GM06990 (cell line): Measurements from ENCODE around the gene KCNB1.

ENCODE experiments used
- DNase-seq: peaks from one replicate; pipeline ENCODE4 v3.0.0-alpha.2; 2011; ENCODE audit not compliant: insufficient read length; ENCODE audit errors: extremely low read depth
- H3K27me3 ChIP-seq: replicated peaks from 2 replicates; pipeline ENCODE4 v1.6.0; 2011; ENCODE audit warnings: low read length; ENCODE audit not compliant: control insufficient read depth, insufficient read depth
- H3K36me3 ChIP-seq: 2 replicates; pipeline ENCODE4 v1.5.1; 2011; ENCODE audit warnings: low read length; ENCODE audit not compliant: control insufficient read depth, insufficient read depth
- H3K4me3 ChIP-seq: replicated peaks from 2 replicates; pipeline ENCODE4 v1.5.1; 2011; ENCODE audit warnings: low read depth, mild to moderate bottlenecking, control low read depth, low read length
- CTCF ChIP-seq: IDR thresholded peaks from 2 replicates; pipeline ENCODE4 v1.5.1; 2011; ENCODE audit warnings: low read length, control low read depth, mild to moderate bottlenecking, inconsistent platforms; ENCODE audit not compliant: insufficient read depth, poor library complexity, severe bottlenecking

Gene KCNB1

GRCh38 chr20:49372095-49372734, 110.3 kb downstream of the KCNB1 start:
- H3K4me3 ChIP-seq: no peak overlapping the region
- DNase-seq: no peak
- peaks cover 3% of the 10 kb centered on the region for H3K27me3 ChIP-seq
- no peak for TF ChIP-seq CTCF
- H3K36me3 ChIP-seq: no peaks in the 10 kb centered on the region

- Histone ChIP-seq H3K36me3 (no peaks in the 10 kb centered on the region), H3K27me3 (peaks cover 3% of the 10 kb centered on the region; the same call in 1 of the 2 replicates), H3K4me3 (no peak overlapping the region)
- TF ChIP-seq CTCF: no peak
- DNase-seq: no peak
These were observed 113.9 kb downstream of the KCNB1 start for GRCh38 chr20:49368596-49368995.

GRCh38 chr20:49367113-49367512, 115.4 kb downstream of the KCNB1 start:
- TF ChIP-seq CTCF: no peak
- DNase-seq: no peak
- no peaks in the 10 kb centered on the region for H3K36me3 ChIP-seq
- H3K27me3 ChIP-seq: 0 out of 2 replicates have a peak, but pooled peaks cover 1% of the 10 kb centered on the region
- H3K4me3 ChIP-seq: no peak overlapping the region

- no peak overlapping the region for H3K4me3 ChIP-seq
- H3K27me3 ChIP-seq: 0 out of 2 replicates have a peak, but pooled peaks cover 1% of the 10 kb centered on the region
- H3K36me3 ChIP-seq: no peaks in the 10 kb centered on the region
- no peak for DNase-seq
- no peak for TF ChIP-seq CTCF
These were observed 115.8 kb downstream of the KCNB1 start for GRCh38 chr20:49366687-49367086.

GRCh38 chr20:49361862-49362660, 120.4 kb downstream of the KCNB1 start:
- DNase-seq: no peak
- H3K36me3 ChIP-seq: no peaks in the 10 kb centered on the region
- H3K27me3 ChIP-seq: no peaks in the 10 kb centered on the region; the same call in 1 of the 2 replicates
- H3K4me3 ChIP-seq: no peak overlapping the region
- TF ChIP-seq CTCF: no peak
